Osteoblast (primary cell): ENCODE data around the gene TMTC1. TPM values are rescaled to one million over a fixed set of nuclear protein-coding genes. Genes with fewer than 3 reads are reported as not detected.

Source experiments
- DNase-seq: peaks from one replicate; pipeline ENCODE4 v3.0.0; 2011; ENCODE audit warnings: low spot score, mixed read lengths; ENCODE audit not compliant: insufficient read length; ENCODE audit errors: missing footprints
- H2AFZ ChIP-seq: 2 replicates; pipeline ENCODE4 v1.6.0; 2011; ENCODE audit warnings: mild to moderate bottlenecking, low read length
- H3K27ac ChIP-seq: 2 replicates; pipeline ENCODE4 v1.5.1; 2011; ENCODE audit warnings: mild to moderate bottlenecking, low read depth, low read length, moderate library complexity
- H3K27me3 ChIP-seq: 2 replicates; pipeline ENCODE4 v1.6.0; 2012; ENCODE audit warnings: mild to moderate bottlenecking, control low read depth, inconsistent platforms, low read length, moderate library complexity; ENCODE audit not compliant: insufficient read depth
- H3K36me3 ChIP-seq: 2 replicates; pipeline ENCODE4 v1.5.1; 2011; ENCODE audit warnings: mild to moderate bottlenecking, low read length, control low read depth, moderate library complexity; ENCODE audit not compliant: insufficient read depth
- H3K4me1 ChIP-seq: 2 replicates; pipeline ENCODE4 v1.5.1; 2011; ENCODE audit warnings: mild to moderate bottlenecking, low read length, control low read depth, moderate library complexity; ENCODE audit not compliant: insufficient read depth
- H3K4me2 ChIP-seq: 2 replicates; pipeline ENCODE4 v1.6.0; 2011; ENCODE audit warnings: mild to moderate bottlenecking, low read length; ENCODE audit not compliant: insufficient read depth
- H3K4me3 ChIP-seq: fragments of 200-600 bp; sonication (generic); 3 replicates; pipeline ENCODE4 v1.5.1; 2012; ENCODE audit warnings: mild to moderate bottlenecking, low read length, inconsistent platforms; ENCODE audit not compliant: insufficient read depth
- H3K79me2 ChIP-seq: 2 replicates; pipeline ENCODE4 v1.6.0; 2012; ENCODE audit warnings: mild to moderate bottlenecking, low read length, control low read depth, inconsistent platforms; ENCODE audit not compliant: insufficient read depth
- H3K9me3 ChIP-seq: 2 replicates; pipeline ENCODE4 v1.5.1; 2011; ENCODE audit warnings: low read depth, low read length, control low read depth
- H4K20me1 ChIP-seq: 2 replicates; pipeline ENCODE4 v1.6.0; 2012; ENCODE audit warnings: mild to moderate bottlenecking, low read length, control low read depth; ENCODE audit not compliant: insufficient read depth
- total RNA-seq: library from RNA; depleted of rRNA; stranded (reverse); fragments of >200 nt; gene quantifications from 2 replicates; pipeline ENCODE4 v1.2.3, GENCODE V29; 2012
- TF ChIP-seq, protein P1 (sequence below): IDR thresholded peaks from 2 replicates; pipeline ENCODE4 v1.5.1; 2011; ENCODE audit warnings: mild to moderate bottlenecking, low read depth, low read length, moderate library complexity; ENCODE audit errors: extremely low read depth

TMTC1 gene
- total RNA-seq, 1 donor: 50.3 TPM

DNA sequence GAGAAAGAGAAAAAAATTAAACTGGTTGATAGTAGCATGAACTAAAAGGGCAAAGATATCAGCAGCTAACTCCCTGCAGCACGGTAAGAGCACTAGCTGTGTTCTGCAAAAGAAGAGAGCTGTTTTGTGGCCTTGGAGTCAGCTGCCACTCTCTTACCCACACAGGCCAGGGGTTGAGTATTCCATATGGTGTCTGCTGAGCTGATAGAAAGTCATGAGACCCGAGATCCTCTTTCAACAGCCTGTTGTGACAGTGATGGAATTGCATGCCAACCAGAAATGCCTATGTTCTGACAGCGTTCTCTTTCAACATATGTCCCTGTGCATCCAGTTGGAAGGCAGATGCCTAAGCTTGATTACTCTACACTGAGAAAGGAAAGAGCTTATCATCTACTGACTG lies 39.9 kb downstream of the TMTC1 start:
- Histone ChIP-seq H3K79me2 (no peaks in the 10 kb centered on the region), H4K20me1 (no peaks in the 10 kb centered on the region), H3K36me3 (no peaks in the 10 kb centered on the region), H3K4me1 (peaks cover 55% of the 10 kb centered on the region), H3K4me3 (no peak overlapping the region), H3K27me3 (no peaks in the 10 kb centered on the region), H2AFZ (no peak overlapping the region), H3K27ac (peak overlapping the region; percentile 74), H3K9me3 (no peaks in the 10 kb centered on the region), H3K4me2 (peak overlapping the region; percentile 29)
- TF ChIP-seq, protein P1, sequence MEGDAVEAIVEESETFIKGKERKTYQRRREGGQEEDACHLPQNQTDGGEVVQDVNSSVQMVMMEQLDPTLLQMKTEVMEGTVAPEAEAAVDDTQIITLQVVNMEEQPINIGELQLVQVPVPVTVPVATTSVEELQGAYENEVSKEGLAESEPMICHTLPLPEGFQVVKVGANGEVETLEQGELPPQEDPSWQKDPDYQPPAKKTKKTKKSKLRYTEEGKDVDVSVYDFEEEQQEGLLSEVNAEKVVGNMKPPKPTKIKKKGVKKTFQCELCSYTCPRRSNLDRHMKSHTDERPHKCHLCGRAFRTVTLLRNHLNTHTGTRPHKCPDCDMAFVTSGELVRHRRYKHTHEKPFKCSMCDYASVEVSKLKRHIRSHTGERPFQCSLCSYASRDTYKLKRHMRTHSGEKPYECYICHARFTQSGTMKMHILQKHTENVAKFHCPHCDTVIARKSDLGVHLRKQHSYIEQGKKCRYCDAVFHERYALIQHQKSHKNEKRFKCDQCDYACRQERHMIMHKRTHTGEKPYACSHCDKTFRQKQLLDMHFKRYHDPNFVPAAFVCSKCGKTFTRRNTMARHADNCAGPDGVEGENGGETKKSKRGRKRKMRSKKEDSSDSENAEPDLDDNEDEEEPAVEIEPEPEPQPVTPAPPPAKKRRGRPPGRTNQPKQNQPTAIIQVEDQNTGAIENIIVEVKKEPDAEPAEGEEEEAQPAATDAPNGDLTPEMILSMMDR: no peak
- peak; percentile 39 for DNase-seq

GRCh38 chr12:29743077-29743476 lies 40.7 kb downstream of the TMTC1 start:
- Histone ChIP-seq H3K4me1 (peaks cover 55% of the 10 kb centered on the region), H3K4me2 (no peak overlapping the region), H3K27ac (peak overlapping the region; percentile 96), H3K36me3 (no peaks in the 10 kb centered on the region), H3K27me3 (no peaks in the 10 kb centered on the region), H2AFZ (no peak overlapping the region), H3K79me2 (no peaks in the 10 kb centered on the region), H3K9me3 (no peaks in the 10 kb centered on the region), H4K20me1 (no peaks in the 10 kb centered on the region), H3K4me3 (no peak overlapping the region)
- TF ChIP-seq, protein P1: no peak
- no peak for DNase-seq

GRCh38 chr12:29742646-29743045 lies 41.1 kb downstream of the TMTC1 start:
- no peak overlapping the region for H3K4me3 ChIP-seq
- no peaks in the 10 kb centered on the region for H3K79me2 ChIP-seq
- H3K27me3 ChIP-seq: no peaks in the 10 kb centered on the region
- no peak for DNase-seq
- no peak overlapping the region for H3K4me2 ChIP-seq
- no peak overlapping the region for H2AFZ ChIP-seq
- no peaks in the 10 kb centered on the region for H3K36me3 ChIP-seq
- peaks cover 55% of the 10 kb centered on the region for H3K4me1 ChIP-seq
- TF ChIP-seq, protein P1: no peak
- no peaks in the 10 kb centered on the region for H4K20me1 ChIP-seq
- no peaks in the 10 kb centered on the region for H3K9me3 ChIP-seq
- H3K27ac ChIP-seq: peak overlapping the region; percentile 96

DNA sequence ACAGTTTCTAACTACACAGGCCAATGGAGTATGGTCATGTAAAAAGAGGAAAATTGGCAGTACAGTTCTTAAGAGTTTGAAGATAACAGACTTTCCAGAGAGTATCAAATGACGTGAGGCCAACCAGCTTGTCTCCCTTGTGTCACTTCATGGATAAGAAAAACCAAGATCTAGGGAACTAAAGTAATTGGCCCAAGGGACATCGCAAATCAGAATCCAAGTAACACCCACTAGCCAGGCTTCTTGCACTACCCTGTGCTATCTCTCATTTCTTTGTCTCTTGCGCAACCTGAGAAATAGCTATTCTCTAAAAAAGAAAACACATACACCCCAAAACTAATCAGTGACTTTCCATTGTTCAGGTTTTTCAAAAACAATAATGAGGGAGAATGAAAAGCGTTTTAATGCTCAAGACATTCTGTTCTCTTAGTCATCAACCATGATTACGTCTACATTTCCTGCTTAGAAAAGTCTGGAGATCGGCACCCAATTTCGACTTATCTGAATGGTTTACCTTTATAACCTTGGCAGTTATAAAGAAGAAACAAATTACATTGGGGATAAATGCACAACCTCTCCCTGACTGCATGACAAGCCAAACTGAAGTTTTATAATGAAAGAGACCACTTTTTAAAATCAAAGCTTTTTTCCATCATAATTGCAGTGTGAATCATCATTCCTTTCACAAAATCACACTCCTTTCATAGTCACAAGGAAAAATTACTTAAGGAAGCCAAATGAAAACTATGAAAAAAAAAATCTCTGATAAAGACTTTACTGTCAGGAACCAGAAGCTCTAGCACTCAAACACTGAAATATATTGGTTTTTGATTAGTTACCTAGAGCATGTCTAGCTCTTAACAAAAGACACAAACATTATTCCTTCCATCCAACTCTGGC lies 42.1 kb downstream of the TMTC1 start:
- DNase-seq: peak; percentile 57

More for the DNA sequence above, 42.1 kb downstream of the TMTC1 start:
- H3K79me2 ChIP-seq: no peaks in the 10 kb centered on the region
- TF ChIP-seq, protein P1: no peak
- H3K27me3 ChIP-seq: no peaks in the 10 kb centered on the region
- H3K4me1 ChIP-seq: peaks cover 55% of the 10 kb centered on the region
- peak overlapping the region; percentile 64 for H3K4me3 ChIP-seq
- H3K27ac ChIP-seq: peak overlapping the region; percentile 96
- H3K9me3 ChIP-seq: no peaks in the 10 kb centered on the region
- H3K4me2 ChIP-seq: peak overlapping the region; percentile 86
- no peaks in the 10 kb centered on the region for H3K36me3 ChIP-seq
- peak overlapping the region; percentile 67 for H2AFZ ChIP-seq
- no peaks in the 10 kb centered on the region for H4K20me1 ChIP-seq
